Bronchial epithelial cell (primary cell): ENCODE results near the gene C19orf47. TPM values are rescaled to one million over a fixed set of nuclear protein-coding genes. Genes with fewer than 3 reads are reported as not detected.
A peak's percentile ranks its signal among the peaks of the same experiment; 100 is the strongest.

Experiments used
- DNase-seq: peaks from one replicate; pipeline ENCODE4 v3.0.0-alpha.2; 2010; ENCODE audit warnings: low read depth
- FAIRE-seq: peaks from 2 replicates; lab custom pipeline; 2011; peaks lifted over from hg19 to GRCh38; lab: Jason Lieb, UNC
- H3K27me3 ChIP-seq: 2 replicates; pipeline ENCODE4 v1.5.1; 2011; ENCODE audit warnings: low read length; ENCODE audit not compliant: control insufficient read depth, insufficient read depth
- H3K36me3 ChIP-seq: 2 replicates; pipeline ENCODE4 v1.5.1; 2011; ENCODE audit warnings: low read length; ENCODE audit not compliant: control insufficient read depth, insufficient read depth
- H3K4me3 ChIP-seq: 2 replicates; pipeline ENCODE4 v1.5.1; 2011; ENCODE audit warnings: mild to moderate bottlenecking, low read depth, low read length, control low read depth
- total RNA-seq: library from RNA; depleted of rRNA; stranded (reverse); fragments of >200 nt; gene quantifications from 2 replicates; pipeline ENCODE4 v1.2.1, GENCODE V29; 2014
- TF ChIP-seq, protein P1 (sequence below): IDR thresholded peaks from 2 replicates; pipeline ENCODE4 v1.5.1; 2011; ENCODE audit warnings: mild to moderate bottlenecking, moderate library complexity, low read length, control low read depth, inconsistent platforms; ENCODE audit not compliant: insufficient read depth, severe bottlenecking

The C19orf47 gene
- total RNA-seq, 1 donor from 2014 or later, result 3.7 TPM

DNA sequence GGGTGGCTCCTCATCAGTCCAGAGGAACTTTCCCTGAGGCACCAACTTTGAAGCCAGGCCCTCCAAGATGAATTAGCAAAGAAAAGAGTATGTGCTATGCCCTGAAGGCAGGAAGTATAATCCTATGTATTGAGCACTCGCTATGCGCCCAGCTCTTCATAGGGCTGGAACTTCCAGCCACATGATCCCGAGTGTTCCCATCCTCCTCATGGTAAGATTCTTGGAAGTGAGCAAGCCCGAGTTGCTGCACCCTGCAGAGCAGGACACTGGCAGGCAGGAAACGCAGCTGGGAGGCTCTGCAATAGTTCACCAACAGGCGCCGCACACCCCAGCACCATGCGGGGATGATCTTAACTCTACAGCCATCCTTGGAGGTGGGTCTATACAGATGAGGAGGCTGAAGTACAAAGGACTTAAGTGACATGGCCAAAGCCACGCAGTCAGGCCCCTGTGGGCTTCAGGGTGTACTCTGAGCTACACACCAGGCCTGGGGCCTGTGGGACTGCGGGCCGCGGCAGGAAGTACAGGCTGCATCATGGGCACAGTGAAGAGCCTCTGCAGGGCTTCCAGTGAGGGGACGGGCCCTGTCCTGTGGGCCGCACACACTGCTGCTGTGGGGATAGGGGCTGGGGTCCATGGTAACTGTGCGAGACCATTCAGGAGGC is 25.1 kb downstream of the C19orf47 start:
- H3K4me3 ChIP-seq, result no peak overlapping the region
- no peaks in the 10 kb centered on the region for H3K27me3 ChIP-seq
- TF ChIP-seq, protein P1, sequence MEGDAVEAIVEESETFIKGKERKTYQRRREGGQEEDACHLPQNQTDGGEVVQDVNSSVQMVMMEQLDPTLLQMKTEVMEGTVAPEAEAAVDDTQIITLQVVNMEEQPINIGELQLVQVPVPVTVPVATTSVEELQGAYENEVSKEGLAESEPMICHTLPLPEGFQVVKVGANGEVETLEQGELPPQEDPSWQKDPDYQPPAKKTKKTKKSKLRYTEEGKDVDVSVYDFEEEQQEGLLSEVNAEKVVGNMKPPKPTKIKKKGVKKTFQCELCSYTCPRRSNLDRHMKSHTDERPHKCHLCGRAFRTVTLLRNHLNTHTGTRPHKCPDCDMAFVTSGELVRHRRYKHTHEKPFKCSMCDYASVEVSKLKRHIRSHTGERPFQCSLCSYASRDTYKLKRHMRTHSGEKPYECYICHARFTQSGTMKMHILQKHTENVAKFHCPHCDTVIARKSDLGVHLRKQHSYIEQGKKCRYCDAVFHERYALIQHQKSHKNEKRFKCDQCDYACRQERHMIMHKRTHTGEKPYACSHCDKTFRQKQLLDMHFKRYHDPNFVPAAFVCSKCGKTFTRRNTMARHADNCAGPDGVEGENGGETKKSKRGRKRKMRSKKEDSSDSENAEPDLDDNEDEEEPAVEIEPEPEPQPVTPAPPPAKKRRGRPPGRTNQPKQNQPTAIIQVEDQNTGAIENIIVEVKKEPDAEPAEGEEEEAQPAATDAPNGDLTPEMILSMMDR, result no peak
- DNase-seq (no peak), FAIRE-seq (no peak)
- peaks cover 25% of the 10 kb centered on the region for H3K36me3 ChIP-seq

DNA sequence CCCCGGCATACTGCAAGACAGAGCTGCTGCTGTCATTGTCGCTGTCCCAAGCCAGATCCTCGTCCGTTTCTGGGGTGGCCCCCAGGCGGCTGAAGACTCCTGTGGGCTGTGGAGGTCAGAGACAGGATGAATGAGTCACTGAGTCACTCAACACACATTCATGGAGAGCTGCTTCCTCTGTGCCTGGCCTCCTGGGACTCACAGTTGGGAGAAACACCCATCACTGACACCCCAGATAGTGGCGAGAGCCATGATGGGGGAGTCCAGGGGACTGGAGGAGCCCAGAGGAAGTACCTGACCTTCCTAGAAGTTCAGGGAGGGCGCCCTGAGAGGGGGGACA is 26.0 kb downstream of the C19orf47 start:
- FAIRE-seq, result no peak
- peak; percentile 4 for DNase-seq
- no peaks in the 10 kb centered on the region for H3K27me3 ChIP-seq
- H3K4me3 ChIP-seq, result no peak overlapping the region
- peaks cover 22% of the 10 kb centered on the region for H3K36me3 ChIP-seq
- TF ChIP-seq, protein P1, result no peak

DNA sequence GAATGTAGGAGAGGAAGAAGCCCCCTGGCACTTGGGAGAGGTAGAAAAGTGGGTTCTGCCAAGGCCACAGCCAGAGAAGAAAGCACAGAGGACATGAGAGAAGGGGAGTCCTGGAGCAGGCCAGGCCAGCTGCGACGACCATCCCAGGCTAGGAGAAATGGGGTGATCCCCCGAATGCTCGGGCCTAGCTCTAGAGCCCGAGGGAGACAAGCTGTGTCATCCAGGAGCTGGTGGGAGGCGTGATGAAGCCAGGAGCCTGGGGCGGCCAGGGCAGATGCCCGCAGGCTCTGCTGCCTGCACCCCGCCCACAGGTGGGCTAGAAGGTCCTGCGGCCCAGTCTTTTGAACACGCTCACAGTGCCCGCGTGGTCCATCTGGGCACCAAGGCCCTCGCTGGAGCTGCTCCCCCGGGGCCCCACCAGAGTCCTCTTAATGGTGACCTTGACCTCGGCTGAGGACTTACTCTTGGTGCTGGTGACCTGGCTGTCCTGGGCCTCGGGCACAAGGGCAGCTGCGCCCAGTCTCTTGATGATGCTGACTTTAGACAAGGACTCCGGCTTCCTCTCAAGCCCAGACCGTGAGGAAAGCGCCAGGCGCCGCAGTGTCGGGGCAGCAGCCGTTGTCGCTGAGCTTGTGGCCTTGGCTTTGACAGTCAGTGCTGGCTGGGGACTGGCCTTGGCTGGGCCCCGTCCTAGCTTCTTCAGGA is 26.5 kb downstream of the C19orf47 start:
- Histone ChIP-seq H3K4me3 (no peak overlapping the region), H3K27me3 (no peaks in the 10 kb centered on the region), H3K36me3 (peaks cover 22% of the 10 kb centered on the region)
- DNase-seq, result no peak
- FAIRE-seq, result no peak
- TF ChIP-seq, protein P1, result no peak

DNA sequence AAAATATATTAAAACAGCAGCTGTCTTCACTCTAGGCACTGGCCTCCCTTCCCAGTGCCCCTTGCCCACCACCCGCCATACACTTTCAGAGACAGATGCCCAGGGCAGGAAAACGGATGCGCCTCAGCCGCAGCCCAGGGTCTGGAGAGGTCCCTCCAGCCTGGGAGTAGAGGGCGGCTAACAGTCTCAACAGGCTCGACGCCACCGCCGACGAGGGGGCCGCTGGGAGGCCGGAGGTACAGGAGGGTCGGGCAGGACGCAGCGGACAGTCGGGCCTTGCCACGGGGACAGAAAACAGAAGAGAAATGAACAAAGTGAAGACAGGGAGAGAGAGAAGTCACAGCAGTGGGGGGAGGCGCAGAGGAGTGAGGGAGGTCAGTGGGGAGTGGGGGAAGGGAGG is 27.1 kb downstream of the C19orf47 start:
- Histone ChIP-seq H3K36me3 (peaks cover 21% of the 10 kb centered on the region), H3K27me3 (no peaks in the 10 kb centered on the region), H3K4me3 (no peak overlapping the region)
- FAIRE-seq, result no peak
- DNase-seq, result no peak
- TF ChIP-seq, protein P1, result no peak

DNA sequence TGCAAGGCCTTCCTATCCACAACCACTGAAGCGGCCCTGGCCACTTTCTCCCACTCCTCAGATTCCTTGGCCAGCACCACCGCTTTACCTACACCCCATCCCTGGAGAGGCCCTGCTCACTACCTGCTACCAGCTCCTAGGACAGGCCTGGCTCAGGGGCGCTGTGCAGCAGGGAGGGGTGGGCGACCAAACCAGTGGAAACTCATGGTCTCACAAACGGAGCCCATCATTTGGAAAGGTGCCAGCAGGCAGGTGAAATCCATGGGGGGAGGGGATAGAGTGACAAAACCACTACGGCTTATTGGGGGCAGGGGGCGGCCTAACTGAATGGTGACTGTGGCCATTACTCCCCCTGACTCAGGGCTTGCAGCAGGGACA is 27.6 kb downstream of the C19orf47 start:
- Histone ChIP-seq H3K4me3 (no peak overlapping the region), H3K36me3 (peaks cover 20% of the 10 kb centered on the region), H3K27me3 (no peaks in the 10 kb centered on the region)
- TF ChIP-seq, protein P1, result no peak
- no peak for FAIRE-seq
- no peak for DNase-seq
